A549 (cell line): ENCODE measurements around the gene BARX1.

ENCODE experiments used
- CBX2 ChIP-seq: fragments of 200-600 bp; sonication (generic); IDR thresholded peaks from 2 replicates; pipeline ENCODE4 v1.6.1; 2016; ENCODE audit warnings: low read depth, mild to moderate bottlenecking, borderline replicate concordance
- CEBPB ChIP-seq, 2 experiments: fragments of >200 bp in 1 of 2; sonication (Bioruptor Twin) in 1 of 2; formaldehyde crosslinking in 1 of 2; IDR thresholded peaks; 2 replicates each; pipeline ENCODE4 v1.6.1; 2012 to 2016
- EP300 ChIP-seq, 2 experiments: fragments of >200 bp; sonication (Bioruptor Twin); formaldehyde crosslinking; IDR thresholded peaks; 2 replicates in 1 of 2; 3 replicates in 1 of 2; pipeline ENCODE4 v1.6.1; 2016 to 2017
- MAFK ChIP-seq: fragments of 450-650 bp; IDR thresholded peaks from 2 replicates; pipeline ENCODE4 v1.6.1; 2014; ENCODE audit not compliant: partially characterized antibody
- NPAS2 ChIP-seq: fragments of 250-450 bp; sonication (Bioruptor Pico); IDR thresholded peaks from 2 replicates; pipeline ENCODE4 v1.8.0; 2022; ENCODE audit warnings: mild to moderate bottlenecking, moderate library complexity, borderline replicate concordance
- POLR2A ChIP-seq: IDR thresholded peaks from 2 replicates; pipeline ENCODE4 v1.6.1; 2012; ENCODE audit warnings: mild to moderate bottlenecking, low read length
- SMC3 ChIP-seq: fragments of >200 bp; sonication (Bioruptor Twin); formaldehyde crosslinking; IDR thresholded peaks from 3 replicates; pipeline ENCODE4 v1.6.1; 2018; ENCODE audit warnings: inconsistent platforms
- TF ChIP-seq, protein P1 (sequence below): IDR thresholded peaks from 2 replicates; pipeline ENCODE4 v1.6.1; 2012
- TF ChIP-seq, protein P2 (sequence below): fragments of 250-450 bp; sonication (Bioruptor Pico); IDR thresholded peaks from 2 replicates; pipeline ENCODE4 v1.5.0; 2021; ENCODE audit warnings: mild to moderate bottlenecking, moderate library complexity, borderline replicate concordance
- TF ChIP-seq, protein P3 (sequence below): fragments of >200 bp; sonication (Bioruptor Twin); formaldehyde crosslinking; IDR thresholded peaks from 3 replicates; pipeline ENCODE4 v1.5.1; 2016
- TF ChIP-seq, protein P4 (sequence below): fragments of 200-600 bp; sonication (generic); IDR thresholded peaks from 2 replicates; pipeline ENCODE4 v1.6.1; 2016; ENCODE audit warnings: antibody characterized with exemption, mild to moderate bottlenecking, moderate library complexity
- TF ChIP-seq, protein P5 (sequence below): IDR thresholded peaks from 2 replicates; pipeline ENCODE4 v1.6.1; 2012

DNA sequence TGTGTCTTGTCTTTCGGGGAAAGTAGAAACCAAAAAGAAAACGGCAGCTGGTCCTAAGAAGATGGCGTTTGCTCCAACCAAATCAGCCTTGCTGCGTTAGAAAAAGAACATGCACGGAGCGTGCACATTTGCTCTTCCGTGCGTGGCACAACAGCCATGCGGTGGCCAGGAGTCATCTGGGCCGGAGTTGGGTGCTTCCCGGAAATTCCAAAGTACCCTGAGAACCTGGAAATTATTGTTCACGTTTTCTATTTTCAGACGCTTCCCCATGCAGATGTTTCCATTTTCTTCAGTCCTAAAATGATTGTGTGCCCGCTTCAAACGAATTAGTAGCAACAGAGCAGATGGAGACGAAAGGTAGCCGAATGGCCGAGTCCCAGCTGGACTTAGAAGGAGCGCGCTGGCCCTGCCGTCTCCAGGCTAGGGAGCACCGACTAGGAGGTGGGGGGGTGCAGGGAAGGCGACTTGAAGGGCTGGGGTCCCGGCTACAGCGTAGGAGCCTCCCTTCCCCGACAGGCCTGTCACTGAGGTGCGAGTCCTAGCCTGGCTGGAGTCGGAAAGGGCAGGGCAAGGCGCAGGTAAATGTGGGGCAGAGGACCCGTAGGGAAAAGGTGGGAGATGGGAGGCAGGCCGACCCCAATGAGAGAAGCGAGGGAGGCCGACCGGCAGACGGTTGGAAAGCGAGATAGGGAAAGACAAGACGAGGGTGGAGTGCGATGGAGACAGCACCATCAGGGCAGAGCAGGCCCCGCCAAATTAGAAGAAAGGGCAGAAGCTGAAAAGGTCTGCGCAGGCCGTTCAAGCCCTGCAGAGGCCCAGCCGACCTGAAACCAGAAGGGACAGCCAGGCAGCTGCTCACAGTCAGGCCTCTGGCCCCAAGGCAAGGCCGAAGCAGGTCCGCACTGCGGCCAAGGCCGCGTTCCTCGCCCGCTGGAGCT is 1.4 kb downstream of the BARX1 start:
- TF ChIP-seq EP300 (IDR thresholded peaks at IDR 0.05) (no peak), MAFK (no peak), POLR2A (no peak), NPAS2 (CRISPR knock-in tag) (no peak), CEBPB (IDR thresholded peaks at IDR 0.05) (no peak), SMC3 (no peak), CBX2 (no peak)
- TF ChIP-seq, protein P1, sequence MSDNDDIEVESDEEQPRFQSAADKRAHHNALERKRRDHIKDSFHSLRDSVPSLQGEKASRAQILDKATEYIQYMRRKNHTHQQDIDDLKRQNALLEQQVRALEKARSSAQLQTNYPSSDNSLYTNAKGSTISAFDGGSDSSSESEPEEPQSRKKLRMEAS, result no peak
- TF ChIP-seq, protein P2, sequence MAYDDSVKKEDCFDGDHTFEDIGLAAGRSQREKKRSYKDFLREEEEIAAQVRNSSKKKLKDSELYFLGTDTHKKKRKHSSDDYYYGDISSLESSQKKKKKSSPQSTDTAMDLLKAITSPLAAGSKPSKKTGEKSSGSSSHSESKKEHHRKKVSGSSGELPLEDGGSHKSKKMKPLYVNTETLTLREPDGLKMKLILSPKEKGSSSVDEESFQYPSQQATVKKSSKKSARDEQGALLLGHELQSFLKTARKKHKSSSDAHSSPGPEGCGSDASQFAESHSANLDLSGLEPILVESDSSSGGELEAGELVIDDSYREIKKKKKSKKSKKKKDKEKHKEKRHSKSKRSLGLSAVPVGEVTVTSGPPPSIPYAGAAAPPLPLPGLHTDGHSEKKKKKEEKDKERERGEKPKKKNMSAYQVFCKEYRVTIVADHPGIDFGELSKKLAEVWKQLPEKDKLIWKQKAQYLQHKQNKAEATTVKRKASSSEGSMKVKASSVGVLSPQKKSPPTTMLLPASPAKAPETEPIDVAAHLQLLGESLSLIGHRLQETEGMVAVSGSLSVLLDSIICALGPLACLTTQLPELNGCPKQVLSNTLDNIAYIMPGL (CRISPR knock-in tag), result no peak
- TF ChIP-seq, protein P3, sequence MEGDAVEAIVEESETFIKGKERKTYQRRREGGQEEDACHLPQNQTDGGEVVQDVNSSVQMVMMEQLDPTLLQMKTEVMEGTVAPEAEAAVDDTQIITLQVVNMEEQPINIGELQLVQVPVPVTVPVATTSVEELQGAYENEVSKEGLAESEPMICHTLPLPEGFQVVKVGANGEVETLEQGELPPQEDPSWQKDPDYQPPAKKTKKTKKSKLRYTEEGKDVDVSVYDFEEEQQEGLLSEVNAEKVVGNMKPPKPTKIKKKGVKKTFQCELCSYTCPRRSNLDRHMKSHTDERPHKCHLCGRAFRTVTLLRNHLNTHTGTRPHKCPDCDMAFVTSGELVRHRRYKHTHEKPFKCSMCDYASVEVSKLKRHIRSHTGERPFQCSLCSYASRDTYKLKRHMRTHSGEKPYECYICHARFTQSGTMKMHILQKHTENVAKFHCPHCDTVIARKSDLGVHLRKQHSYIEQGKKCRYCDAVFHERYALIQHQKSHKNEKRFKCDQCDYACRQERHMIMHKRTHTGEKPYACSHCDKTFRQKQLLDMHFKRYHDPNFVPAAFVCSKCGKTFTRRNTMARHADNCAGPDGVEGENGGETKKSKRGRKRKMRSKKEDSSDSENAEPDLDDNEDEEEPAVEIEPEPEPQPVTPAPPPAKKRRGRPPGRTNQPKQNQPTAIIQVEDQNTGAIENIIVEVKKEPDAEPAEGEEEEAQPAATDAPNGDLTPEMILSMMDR, result no peak
- TF ChIP-seq, protein P4, sequence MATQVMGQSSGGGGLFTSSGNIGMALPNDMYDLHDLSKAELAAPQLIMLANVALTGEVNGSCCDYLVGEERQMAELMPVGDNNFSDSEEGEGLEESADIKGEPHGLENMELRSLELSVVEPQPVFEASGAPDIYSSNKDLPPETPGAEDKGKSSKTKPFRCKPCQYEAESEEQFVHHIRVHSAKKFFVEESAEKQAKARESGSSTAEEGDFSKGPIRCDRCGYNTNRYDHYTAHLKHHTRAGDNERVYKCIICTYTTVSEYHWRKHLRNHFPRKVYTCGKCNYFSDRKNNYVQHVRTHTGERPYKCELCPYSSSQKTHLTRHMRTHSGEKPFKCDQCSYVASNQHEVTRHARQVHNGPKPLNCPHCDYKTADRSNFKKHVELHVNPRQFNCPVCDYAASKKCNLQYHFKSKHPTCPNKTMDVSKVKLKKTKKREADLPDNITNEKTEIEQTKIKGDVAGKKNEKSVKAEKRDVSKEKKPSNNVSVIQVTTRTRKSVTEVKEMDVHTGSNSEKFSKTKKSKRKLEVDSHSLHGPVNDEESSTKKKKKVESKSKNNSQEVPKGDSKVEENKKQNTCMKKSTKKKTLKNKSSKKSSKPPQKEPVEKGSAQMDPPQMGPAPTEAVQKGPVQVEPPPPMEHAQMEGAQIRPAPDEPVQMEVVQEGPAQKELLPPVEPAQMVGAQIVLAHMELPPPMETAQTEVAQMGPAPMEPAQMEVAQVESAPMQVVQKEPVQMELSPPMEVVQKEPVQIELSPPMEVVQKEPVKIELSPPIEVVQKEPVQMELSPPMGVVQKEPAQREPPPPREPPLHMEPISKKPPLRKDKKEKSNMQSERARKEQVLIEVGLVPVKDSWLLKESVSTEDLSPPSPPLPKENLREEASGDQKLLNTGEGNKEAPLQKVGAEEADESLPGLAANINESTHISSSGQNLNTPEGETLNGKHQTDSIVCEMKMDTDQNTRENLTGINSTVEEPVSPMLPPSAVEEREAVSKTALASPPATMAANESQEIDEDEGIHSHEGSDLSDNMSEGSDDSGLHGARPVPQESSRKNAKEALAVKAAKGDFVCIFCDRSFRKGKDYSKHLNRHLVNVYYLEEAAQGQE, result no peak
- TF ChIP-seq, protein P5, sequence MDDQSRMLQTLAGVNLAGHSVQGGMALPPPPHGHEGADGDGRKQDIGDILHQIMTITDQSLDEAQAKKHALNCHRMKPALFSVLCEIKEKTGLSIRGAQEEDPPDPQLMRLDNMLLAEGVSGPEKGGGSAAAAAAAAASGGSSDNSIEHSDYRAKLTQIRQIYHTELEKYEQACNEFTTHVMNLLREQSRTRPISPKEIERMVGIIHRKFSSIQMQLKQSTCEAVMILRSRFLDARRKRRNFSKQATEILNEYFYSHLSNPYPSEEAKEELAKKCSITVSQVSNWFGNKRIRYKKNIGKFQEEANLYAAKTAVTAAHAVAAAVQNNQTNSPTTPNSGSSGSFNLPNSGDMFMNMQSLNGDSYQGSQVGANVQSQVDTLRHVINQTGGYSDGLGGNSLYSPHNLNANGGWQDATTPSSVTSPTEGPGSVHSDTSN, result no peak
